HG03196 (cell line): Measurements from ENCODE around the gene PDE5A.
"Not testable (repeated sequence)": the region's sequence is repeated elsewhere in the genome, so short reads cannot be mapped to it uniquely, and the experiment has no call there.

ENCODE experiments used
- ATAC-seq: cut with Tn5 transposase; IDR thresholded peaks from one replicate; pipeline ENCODE4 v1.9.1; 2021; ENCODE audit not compliant: unreplicated experiment

PDE5A gene

GRCh38 chr4:119646347-119647071, 17.9 kb upstream of the PDE5A start:
- no peak for ATAC-seq

GRCh38 chr4:119643306-119644042, 14.9 kb upstream of the PDE5A start:
- no peak for ATAC-seq

- no peak for ATAC-seq
These were observed 13.2 kb upstream of the PDE5A start for GRCh38 chr4:119641765-119642164.

GRCh38 chr4:119638359-119638758, 9.8 kb upstream of the PDE5A start:
- no peak for ATAC-seq

GRCh38 chr4:119636851-119637250, 8.2 kb upstream of the PDE5A start:
- not testable (repeated sequence) for ATAC-seq

- ATAC-seq: no peak
These were observed 3.6 kb upstream of the PDE5A start for GRCh38 chr4:119632216-119632615.

- peak; percentile 29 for ATAC-seq
These were observed 503 bp upstream of the PDE5A start for GRCh38 chr4:119629142-119629471.

- ATAC-seq: peak; percentile 63
These were observed 1.0 kb downstream of the PDE5A start for GRCh38 chr4:119627267-119628255.

GRCh38 chr4:119626943-119627266, 1.7 kb downstream of the PDE5A start:
- ATAC-seq: no peak

- no peak for ATAC-seq
These were observed 2.2 kb downstream of the PDE5A start for GRCh38 chr4:119626420-119626819.

GRCh38 chr4:119625761-119626160, 2.8 kb downstream of the PDE5A start:
- ATAC-seq: no peak

GRCh38 chr4:119624356-119624755, 4.2 kb downstream of the PDE5A start:
- ATAC-seq: no peak

GRCh38 chr4:119623025-119623424, 5.6 kb downstream of the PDE5A start:
- ATAC-seq: no peak

- no peak for ATAC-seq
These were observed 13.4 kb downstream of the PDE5A start for GRCh38 chr4:119615068-119615719.

GRCh38 chr4:119604266-119604665, 24.3 kb downstream of the PDE5A start:
- ATAC-seq: no peak

GRCh38 chr4:119602366-119602765, 26.2 kb downstream of the PDE5A start:
- ATAC-seq: no peak

- ATAC-seq: no peak
These were observed 30.1 kb downstream of the PDE5A start for GRCh38 chr4:119598521-119598920.

GRCh38 chr4:119597377-119597776, 31.2 kb downstream of the PDE5A start:
- no peak for ATAC-seq

- ATAC-seq: no peak
These were observed 34.9 kb downstream of the PDE5A start for GRCh38 chr4:119593698-119594097.

GRCh38 chr4:119592830-119593229, 35.8 kb downstream of the PDE5A start:
- ATAC-seq: no peak

GRCh38 chr4:119589165-119589564, 39.4 kb downstream of the PDE5A start:
- ATAC-seq: no peak
